D721Med (cell line): ENCODE data around the gene GLIS1.

ENCODE experiments used
- DNase-seq: peaks from one replicate; pipeline ENCODE4 v3.0.0; 2011; ENCODE audit warnings: low spot score; ENCODE audit not compliant: insufficient read length
- FAIRE-seq: peaks from 2 replicates; lab custom pipeline; 2011; peaks lifted over from hg19 to GRCh38; lab: Jason Lieb, UNC
- TF ChIP-seq, protein P1 (sequence below): IDR thresholded peaks from 2 replicates; pipeline ENCODE4 v1.5.1; 2012; ENCODE audit warnings: mild to moderate bottlenecking, control low read depth; ENCODE audit not compliant: insufficient read depth; ENCODE audit errors: missing control alignments

GLIS1 gene

GRCh38 chr1:53686091-53686964, 52.6 kb downstream of the GLIS1 start:
- FAIRE-seq (no peak), DNase-seq (no peak)

DNA sequence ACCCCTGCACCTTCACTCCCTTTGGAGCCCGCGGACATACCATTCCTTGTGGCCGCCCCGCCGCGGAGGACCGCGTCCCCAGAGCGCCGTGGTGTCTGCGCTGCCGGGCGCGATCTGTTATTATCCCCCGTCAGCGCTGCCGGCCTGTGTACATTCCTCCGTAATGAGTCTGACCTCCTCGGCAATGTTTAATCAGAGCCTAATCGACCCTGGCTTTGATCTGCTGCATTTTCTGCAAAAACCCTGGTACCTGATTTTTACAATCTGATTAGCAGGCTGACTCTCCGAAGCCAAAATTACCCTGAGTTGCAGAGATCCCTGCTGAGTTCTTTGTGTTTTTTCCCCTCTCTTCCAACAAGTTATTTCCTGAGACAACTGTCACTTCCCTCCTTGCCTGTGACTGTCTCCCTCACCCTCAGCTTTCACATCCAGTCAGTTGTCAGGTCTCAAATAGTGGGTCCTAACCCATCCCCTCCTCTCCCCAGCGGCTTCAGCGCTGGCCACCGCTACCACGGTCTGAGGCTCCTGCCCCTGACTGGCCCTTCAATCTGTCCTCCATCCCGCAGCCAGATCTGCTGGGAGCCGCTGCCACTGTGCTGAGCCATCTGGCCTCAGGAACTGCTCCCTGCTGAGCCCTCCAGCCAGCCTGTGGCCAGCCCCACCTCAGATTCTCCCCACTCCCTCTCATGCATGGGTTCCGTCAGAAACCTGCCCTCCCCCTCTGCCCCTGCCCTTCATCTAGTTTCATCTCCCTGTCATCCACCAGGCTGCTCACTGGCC, 53.5 kb downstream of the GLIS1 start:
- TF ChIP-seq, protein P1, sequence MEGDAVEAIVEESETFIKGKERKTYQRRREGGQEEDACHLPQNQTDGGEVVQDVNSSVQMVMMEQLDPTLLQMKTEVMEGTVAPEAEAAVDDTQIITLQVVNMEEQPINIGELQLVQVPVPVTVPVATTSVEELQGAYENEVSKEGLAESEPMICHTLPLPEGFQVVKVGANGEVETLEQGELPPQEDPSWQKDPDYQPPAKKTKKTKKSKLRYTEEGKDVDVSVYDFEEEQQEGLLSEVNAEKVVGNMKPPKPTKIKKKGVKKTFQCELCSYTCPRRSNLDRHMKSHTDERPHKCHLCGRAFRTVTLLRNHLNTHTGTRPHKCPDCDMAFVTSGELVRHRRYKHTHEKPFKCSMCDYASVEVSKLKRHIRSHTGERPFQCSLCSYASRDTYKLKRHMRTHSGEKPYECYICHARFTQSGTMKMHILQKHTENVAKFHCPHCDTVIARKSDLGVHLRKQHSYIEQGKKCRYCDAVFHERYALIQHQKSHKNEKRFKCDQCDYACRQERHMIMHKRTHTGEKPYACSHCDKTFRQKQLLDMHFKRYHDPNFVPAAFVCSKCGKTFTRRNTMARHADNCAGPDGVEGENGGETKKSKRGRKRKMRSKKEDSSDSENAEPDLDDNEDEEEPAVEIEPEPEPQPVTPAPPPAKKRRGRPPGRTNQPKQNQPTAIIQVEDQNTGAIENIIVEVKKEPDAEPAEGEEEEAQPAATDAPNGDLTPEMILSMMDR = no peak
- FAIRE-seq (no peak), DNase-seq (no peak)

More at GRCh38 chr1:53686091-53686964, 52.6 kb downstream of the GLIS1 start:
- TF ChIP-seq, protein P1 = no peak

DNA sequence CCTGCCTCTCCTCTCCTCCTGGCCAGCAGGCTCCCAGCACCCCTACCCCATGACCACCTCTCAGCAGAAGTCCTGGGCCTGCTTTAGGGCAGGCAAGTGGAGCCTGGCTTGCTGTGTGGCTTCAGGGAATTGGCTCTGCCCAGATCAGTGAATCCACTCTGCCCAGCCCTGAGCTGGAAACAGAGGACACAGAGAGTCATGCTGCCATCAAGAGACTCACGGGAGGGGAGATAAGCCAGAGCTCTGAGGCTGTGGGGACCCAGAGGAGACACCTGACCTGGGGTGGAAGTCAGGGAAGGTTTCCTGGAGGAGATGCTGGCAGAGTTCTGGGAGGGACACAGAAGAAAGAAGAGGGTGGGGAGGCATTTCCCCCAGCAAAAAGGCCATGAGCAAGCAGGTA, 54.2 kb downstream of the GLIS1 start:
- TF ChIP-seq, protein P1 = no peak
- DNase-seq (no peak), FAIRE-seq (no peak)

- TF ChIP-seq, protein P1 = peak; percentile 6
- FAIRE-seq = no peak
- DNase-seq = no peak
Measured at GRCh38 chr1:53683986-53684740, 54.8 kb downstream of the GLIS1 start.

DNA sequence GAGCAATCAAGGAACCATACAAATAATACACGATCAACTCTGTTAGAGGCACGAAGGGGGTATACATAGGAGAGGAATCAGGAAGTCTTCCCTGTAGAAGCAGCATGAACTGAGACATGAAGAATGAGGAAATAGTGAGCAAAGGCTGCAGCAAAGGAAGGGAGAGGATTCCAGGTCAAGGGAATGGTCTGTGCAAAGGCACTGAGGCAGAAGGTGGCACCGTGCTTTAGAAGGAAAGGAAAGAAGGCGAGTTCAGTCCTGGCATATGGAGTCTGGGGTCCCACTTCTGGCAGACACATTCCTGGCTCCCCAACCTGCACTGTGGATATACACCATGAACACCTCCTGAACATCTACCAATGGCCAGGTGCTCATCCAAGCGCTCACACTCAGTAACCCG, 56.1 kb downstream of the GLIS1 start:
- TF ChIP-seq, protein P1 = no peak
- no peak for DNase-seq
- no peak for FAIRE-seq

DNA sequence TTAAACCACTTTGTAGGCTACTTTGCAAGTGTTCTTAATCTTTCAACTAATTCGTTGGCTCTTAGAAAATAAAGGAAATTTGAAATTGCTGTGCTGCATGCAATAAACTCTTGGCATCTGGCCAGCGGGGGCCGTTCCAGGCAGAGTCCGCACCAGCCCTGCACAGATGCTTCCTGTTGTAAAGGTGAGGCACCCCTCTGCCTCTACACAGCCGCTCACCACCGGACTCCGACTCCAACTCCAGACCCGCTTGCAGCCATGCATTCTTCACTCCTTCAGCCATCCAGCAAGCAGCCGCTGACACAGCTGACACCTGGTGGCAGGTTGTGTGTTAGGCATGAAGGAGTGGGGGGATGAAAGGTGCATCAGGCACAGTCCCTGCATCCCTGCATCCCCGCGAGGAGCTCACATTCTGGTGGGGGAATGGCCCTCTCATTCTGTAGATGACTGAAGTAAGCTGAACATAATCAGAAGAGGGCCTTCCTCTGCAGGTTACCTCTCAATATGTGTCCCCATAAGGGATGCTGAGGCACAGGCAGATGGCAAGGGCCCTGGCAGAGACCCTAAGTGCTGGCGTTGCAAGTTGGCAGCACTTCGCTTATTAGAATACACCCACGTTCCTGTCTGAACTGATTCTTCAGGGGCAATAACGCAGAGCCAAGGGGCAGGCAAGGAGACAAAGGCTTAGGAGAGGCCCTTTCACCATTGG, 56.8 kb downstream of the GLIS1 start:
- TF ChIP-seq, protein P1 = peak; percentile 49
- FAIRE-seq (no peak), DNase-seq (no peak)
